Measurements from ENCODE around the gene APP.

Gene APP

GRCh38 chr21:26125433-26126167 is 45.0 kb downstream of the APP start:
- no peak for DNase-seq

GRCh38 chr21:26124896-26125295 is 45.7 kb downstream of the APP start:
- no peak for DNase-seq

- DNase-seq = no peak
Observed at GRCh38 chr21:26124421-26124833, 46.1 kb downstream of the APP start.

GRCh38 chr21:26123012-26123411 is 47.6 kb downstream of the APP start:
- no peak for DNase-seq

GRCh38 chr21:26120828-26121227 is 49.7 kb downstream of the APP start:
- DNase-seq = no peak

GRCh38 chr21:26119906-26120305 is 50.7 kb downstream of the APP start:
- no peak for DNase-seq

- DNase-seq = no peak
Observed at GRCh38 chr21:26118938-26119540, 51.5 kb downstream of the APP start.

- no peak for DNase-seq
Observed at GRCh38 chr21:26117972-26118367, 52.6 kb downstream of the APP start.

GRCh38 chr21:26117324-26117971 is 53.1 kb downstream of the APP start:
- no peak for DNase-seq

- no peak for DNase-seq
Observed at GRCh38 chr21:26116456-26117011, 54.0 kb downstream of the APP start.

GRCh38 chr21:26115899-26116298 is 54.7 kb downstream of the APP start:
- DNase-seq = no peak

- DNase-seq = no peak
Observed at GRCh38 chr21:26115305-26115704, 55.3 kb downstream of the APP start.

GRCh38 chr21:26112975-26113374 is 57.6 kb downstream of the APP start:
- DNase-seq = no peak

GRCh38 chr21:26112127-26112742 is 58.3 kb downstream of the APP start:
- no peak for DNase-seq

- no peak for DNase-seq
Observed at GRCh38 chr21:26110715-26111114, 59.9 kb downstream of the APP start.

- no peak for DNase-seq
Observed at GRCh38 chr21:26107429-26107828, 63.1 kb downstream of the APP start.

- DNase-seq = no peak
Observed at GRCh38 chr21:26106562-26106961, 64.0 kb downstream of the APP start.

GRCh38 chr21:26105819-26106218 is 64.8 kb downstream of the APP start:
- no peak for DNase-seq

GRCh38 chr21:26100573-26100972 is 70.0 kb downstream of the APP start:
- DNase-seq = no peak

- no peak for DNase-seq
Observed at GRCh38 chr21:26099610-26100219, 70.9 kb downstream of the APP start.

GRCh38 chr21:26098772-26099397 is 71.7 kb downstream of the APP start:
- no peak for DNase-seq

- DNase-seq = no peak
Observed at GRCh38 chr21:26097475-26097874, 73.1 kb downstream of the APP start.

Data from activated naive CD4-positive, alpha-beta T cell (primary cell).